GM21737 (cell line): ENCODE data around the gene OVCH2.
"Not testable (repeated sequence)": the region's sequence is repeated elsewhere in the genome, so short reads cannot be mapped to it uniquely, and the experiment has no call there.

Experiments
- ATAC-seq: cut with Tn5 transposase; IDR thresholded peaks from one replicate; pipeline ENCODE4 v1.9.1; 2021; ENCODE audit warnings: mild to moderate bottlenecking, moderate library complexity; ENCODE audit not compliant: unreplicated experiment

The OVCH2 gene

GRCh38 chr11:7672276-7672959 is 33.9 kb downstream of the OVCH2 start:
- ATAC-seq: no peak

GRCh38 chr11:7671347-7672215 is 34.7 kb downstream of the OVCH2 start:
- ATAC-seq: no peak

GRCh38 chr11:7670641-7671040 is 35.6 kb downstream of the OVCH2 start:
- ATAC-seq: no peak

GRCh38 chr11:7668911-7669310 is 37.4 kb downstream of the OVCH2 start:
- ATAC-seq: no peak

DNA sequence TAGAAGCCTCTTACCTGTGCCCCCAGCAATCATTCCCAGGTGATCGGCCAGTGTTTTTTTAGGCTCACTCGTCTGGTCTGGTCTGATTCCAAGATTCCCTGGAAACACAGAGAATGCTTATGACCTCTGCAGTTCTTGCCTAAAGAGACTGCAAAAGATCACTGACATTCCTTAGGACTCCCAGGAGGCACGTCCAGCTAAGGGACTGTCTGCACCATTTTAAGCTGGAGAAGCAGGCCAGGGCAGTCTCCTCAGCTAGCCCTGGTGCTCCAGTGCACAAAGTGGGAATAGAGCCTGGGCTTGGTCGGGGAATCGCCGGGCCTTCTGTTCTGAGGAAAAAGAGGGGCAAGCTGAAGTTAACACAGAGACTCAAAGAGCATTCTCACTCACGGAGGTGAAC is 37.8 kb downstream of the OVCH2 start:
- ATAC-seq: no peak

DNA sequence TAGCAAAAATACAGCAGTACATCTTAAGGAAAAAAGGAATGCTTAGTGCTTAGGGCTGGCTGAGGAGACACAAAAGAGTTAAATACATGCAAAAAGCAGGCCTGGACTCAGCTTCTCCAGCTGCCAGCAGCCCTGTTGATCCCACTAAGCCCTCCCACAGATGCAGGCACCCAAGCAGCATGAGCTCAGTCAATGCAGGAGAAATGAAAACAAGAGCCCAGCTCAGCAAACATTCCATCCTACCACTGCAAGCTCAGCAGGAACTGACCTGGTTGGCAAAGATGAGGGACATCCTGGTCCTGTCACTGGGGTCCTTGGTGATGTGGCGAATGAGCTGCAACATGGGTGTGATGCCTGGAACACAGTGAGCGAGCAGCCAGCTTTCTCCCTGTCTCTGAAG is 38.8 kb downstream of the OVCH2 start:
- ATAC-seq: no peak

DNA sequence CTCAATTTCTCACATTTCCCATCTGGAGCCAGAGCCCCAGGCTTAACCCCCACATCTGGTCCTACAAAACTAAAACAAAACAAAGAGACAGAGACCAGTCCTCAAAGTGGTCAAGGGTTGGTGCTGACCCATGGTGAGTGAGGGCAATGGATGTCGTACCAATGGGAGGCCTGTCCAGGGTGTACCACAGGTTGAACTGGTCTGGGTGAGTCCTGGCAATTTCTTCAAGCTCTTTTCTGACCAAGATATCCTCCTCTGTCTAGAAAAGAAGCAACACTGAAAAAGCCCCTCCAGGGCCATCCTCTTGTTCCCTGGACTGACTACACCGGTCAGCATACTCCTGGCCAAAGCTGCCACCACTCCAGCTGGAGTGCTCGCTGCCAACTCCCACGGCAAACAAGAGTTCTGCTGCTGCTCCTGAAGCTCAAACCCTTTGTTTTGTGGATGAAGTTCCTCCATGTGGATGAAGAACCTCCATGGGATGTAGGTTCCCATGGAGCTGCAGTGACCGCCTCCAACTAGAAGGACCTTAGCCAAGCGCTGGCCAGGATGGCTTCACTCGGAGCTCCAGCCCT is 39.9 kb downstream of the OVCH2 start:
- no peak for ATAC-seq

DNA sequence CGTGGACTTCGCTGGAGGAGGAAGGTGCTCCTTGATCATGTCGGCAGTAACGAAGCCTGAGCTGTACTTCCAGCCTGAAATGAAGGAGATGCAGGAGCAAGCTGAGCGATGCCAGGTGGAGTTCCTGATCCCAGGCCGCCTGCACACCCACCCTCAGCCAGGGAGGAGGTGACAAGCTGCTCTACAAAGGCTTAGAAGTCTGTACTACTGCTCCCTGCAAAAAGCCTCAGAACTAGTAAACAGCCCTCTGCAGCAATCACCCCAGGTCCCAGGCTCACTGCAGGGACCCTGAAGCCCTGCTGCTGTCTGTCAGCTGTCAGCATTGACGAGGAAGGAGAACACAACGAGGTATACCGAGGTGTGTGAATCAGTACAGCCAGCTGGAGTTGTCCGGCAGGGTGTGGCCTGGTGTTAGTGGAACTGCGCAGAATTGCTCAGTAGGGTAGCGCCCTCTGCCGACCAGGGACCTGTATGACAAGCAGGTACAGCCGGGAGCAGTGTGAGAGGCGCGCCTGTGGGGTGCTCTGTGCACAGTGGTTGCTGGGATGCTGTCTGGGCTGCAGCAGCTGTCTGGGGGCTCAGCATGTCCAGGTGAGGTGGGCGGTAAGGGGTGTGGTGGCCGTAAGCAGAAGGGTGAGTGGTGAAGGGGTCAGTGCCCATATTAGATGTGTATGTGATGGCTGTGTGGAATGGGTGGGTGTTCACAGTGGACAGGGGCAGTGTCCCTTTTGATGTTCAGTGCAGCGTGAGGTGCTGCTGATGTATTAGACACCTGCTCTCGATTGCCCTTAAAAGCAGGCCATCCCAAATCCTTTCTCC is 40.6 kb downstream of the OVCH2 start:
- peak; percentile 95 for ATAC-seq

DNA sequence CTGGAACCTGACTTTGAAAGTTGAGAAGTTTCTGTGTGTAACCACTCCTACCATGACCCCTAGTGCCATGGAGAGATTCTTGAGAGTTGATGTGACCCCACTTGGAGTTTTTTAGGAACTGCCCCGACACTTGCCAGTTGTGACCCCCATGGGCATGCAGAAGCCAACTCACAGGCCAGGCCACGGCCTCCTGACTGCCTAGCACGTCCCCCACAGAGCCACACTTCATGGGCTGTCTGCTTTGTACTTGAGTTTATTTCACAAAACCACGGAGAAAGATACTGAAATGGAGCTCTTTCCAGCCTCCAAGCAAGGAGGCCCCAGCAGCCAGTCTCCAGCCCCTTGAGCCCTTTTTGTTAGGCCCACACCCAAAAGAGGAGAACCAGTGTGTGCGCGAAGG is 41.4 kb downstream of the OVCH2 start:
- no peak for ATAC-seq

DNA sequence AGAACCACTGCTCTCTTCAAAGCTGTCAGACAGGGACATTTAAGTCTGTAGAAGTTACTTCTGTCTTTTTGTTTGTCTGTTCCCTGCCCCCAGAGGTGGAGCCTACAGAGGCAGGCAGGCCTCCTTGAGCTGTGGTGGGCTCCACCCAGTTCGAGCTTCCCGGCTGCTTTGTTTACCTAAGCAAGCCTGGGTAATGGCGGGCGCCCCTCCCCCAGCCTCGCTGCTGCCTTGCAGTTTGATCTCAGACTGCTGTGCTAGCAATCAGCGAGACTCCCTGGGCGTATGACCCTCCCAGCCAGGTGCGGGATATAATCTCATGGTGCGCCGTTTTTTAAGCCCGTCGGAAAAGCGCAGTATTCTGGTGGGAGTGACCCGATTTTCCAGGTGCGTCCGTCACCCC is 42.7 kb downstream of the OVCH2 start:
- ATAC-seq: not testable (repeated sequence)

DNA sequence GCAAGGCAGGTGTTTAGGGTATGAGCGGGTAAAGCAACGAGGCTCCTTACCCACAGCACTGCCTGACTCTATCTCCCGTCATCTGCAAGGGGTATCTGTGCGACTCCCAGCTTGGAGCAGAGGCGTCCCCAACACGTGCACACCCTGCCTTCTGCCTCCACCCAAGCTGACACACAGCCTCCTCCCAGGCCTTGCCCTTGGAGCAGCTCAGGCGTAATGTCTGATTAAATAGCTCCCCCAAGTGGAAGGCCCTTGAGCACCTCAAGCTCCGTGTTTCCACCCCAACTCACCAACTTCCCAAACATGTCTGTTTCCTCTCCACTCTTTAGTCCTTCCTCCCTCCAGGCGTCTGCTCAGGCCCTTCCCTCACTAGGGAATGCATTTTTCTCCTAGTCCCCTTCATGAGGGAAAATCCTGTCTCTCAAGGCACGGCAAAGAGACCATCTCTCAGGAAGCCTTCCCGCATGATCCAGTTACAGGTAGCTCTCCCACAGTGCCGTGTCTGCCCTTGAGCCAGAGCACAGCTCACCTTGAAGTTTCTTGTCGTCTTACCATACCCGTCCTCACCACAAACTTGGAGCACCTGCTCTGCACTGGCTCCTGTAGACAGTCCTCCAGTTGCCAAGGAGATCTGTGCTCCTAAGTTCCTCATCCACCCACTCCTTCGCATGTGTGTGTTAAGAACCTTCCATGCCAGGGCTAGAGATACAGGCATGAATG is 48.8 kb downstream of the OVCH2 start:
- ATAC-seq: no peak

- no peak for ATAC-seq
Observed at GRCh38 chr11:7656704-7657103, 49.6 kb downstream of the OVCH2 start.

DNA sequence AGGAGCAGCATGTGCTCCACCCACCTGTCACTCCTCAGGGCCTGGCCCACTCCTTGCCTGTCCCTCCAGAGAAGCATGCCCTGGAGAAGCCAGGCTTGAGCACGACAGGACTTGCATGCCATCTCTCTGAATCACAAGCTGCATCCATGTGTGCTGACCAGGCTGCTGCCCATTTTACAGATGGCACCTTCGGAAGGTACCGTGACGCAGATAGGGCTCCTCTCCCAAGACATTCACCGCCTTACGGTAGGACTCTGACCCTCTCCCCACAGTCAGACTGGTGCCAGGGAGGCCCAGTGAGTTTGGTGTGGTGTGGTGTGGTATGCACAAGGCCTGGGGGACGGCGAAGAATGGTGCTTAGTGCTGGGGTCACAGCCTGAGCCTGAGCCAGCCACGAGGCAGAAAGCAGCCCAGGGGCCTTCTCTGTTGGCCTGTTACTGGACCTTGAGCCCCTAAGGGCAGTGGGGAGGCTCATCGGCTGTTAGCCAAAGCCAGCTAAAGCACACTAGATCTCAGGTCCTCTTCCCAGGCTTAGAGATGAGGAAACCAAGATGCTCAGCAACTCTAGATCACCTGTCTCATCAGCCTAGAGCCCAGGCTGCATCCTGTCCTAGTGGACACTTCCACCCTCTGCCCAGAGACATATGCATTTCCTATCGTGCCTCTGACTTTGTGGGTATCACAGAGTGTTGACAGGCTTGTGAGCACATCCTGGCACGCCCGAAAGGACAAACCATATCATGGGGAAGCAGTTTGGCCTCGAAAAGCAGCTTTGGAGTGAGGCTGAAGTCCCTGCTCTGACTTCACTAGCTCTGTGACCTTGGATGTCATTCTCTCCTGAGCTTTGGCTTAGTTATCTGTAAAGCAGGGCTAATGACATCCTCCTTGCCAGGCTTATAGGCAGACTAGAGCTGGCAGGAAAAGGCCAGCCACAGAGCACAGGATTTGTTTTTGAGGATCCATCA is 50.7 kb downstream of the OVCH2 start:
- ATAC-seq: no peak

- ATAC-seq: no peak
Observed at GRCh38 chr11:7654195-7654705, 52.0 kb downstream of the OVCH2 start.

- ATAC-seq: no peak
Observed at GRCh38 chr11:7651700-7652099, 54.6 kb downstream of the OVCH2 start.

DNA sequence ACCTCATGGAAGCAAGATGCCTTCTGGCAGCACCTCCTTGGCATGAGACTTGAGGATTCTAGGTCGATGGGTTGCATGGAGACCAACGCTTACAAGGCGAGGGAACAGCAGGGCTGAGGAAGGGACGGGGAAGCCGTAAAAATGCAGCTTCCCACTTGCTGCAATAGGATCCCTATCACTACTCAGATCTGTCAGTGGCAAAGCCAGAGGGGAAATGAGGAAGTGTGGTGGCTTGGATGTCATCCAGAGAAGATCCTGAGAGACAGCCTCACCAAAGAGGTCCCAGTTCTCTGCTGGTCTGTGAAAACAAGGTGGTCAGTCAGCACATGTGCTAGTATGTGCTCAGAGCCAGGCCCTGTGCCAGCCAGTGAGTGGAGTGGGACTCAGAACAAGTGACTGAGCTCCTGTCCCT is 55.1 kb downstream of the OVCH2 start:
- no peak for ATAC-seq

- no peak for ATAC-seq
Observed at GRCh38 chr11:7648264-7648663, 58.0 kb downstream of the OVCH2 start.

- no peak for ATAC-seq
Observed at GRCh38 chr11:7646866-7647265, 59.4 kb downstream of the OVCH2 start.

- no peak for ATAC-seq
Observed at GRCh38 chr11:7645206-7645605, 61.1 kb downstream of the OVCH2 start.
